GM12878 (cell line): ENCODE results near the gene TMPRSS9. TPM values are rescaled to one million over a fixed set of nuclear protein-coding genes. Genes with fewer than 3 reads are reported as not detected.

Experiments
- ATAC-seq: fragments of 200-7000 bp; cut with Tn5 transposase; 3 replicates; pipeline ENCODE4 v1.9.1; 2020; ENCODE audit warnings: mild to moderate bottlenecking, moderate library complexity
- BruUV-seq: library from RNA; stranded (reverse); fragments of 400-500 nt; replicated peaks from 2 replicates; lab custom pipeline; 2021; lab: Mats Ljungman, UMichigan
- CTCF ChIA-PET: fragments of 300-600 bp; sonication (Branson Sonifier 250); formaldehyde crosslinking; extraction: SDS; loops from one replicate; lab custom pipeline; 2021; ENCODE audit warnings: inconsistent platforms; lab: Yijun Ruan, JAX
- POLR2A ChIA-PET: fragments of 350-600 bp; formaldehyde crosslinking; extraction: SDS; loops from one replicate; lab custom pipeline; 2021; ENCODE audit warnings: inconsistent platforms; lab: Charles Lee
- RAD21 ChIA-PET: fragments of 300-600 bp; sonication (Branson Sonifier 250); formaldehyde crosslinking; loops from one replicate; lab custom pipeline; 2023; ENCODE audit warnings: antibody characterized with exemption; ENCODE audit not compliant: unreplicated experiment; lab: Charles Lee
- SMC1A ChIA-PET: fragments of 300-600 bp; sonication (Branson Sonifier 250); formaldehyde crosslinking; loops from one replicate; lab custom pipeline; 2023; ENCODE audit not compliant: unreplicated experiment, uncharacterized antibody; lab: Charles Lee
- DNase-seq: peaks from one replicate; pipeline ENCODE4 v3.0.0-alpha.2; 2011; ENCODE audit warnings: low read depth, low spot score
- FAIRE-seq: peaks from 3 replicates; lab custom pipeline; 2011; peaks lifted over from hg19 to GRCh38; lab: Jason Lieb, UNC
- H2AFZ ChIP-seq: 2 replicates; pipeline ENCODE4 v1.6.0; 2011; ENCODE audit warnings: low read depth, low read length, control low read depth; ENCODE audit not compliant: control insufficient read depth
- H3K27ac ChIP-seq: 2 replicates; pipeline ENCODE4 v1.5.1; 2011; ENCODE audit warnings: control low read depth; ENCODE audit not compliant: control insufficient read depth, insufficient read depth
- H3K27me3 ChIP-seq, 2 experiments: replicated peaks in 1 of 2; 2 replicates each; pipeline versions ENCODE4 v1.6.0 to v1.6.1; 2011; ENCODE audit warnings: low read length in 1 of 2; ENCODE audit not compliant: control insufficient read depth in 2 of 2, insufficient read depth in 2 of 2
- H3K36me3 ChIP-seq, 2 experiments: 2 replicates each; pipeline ENCODE4 v1.5.1; 2011; ENCODE audit warnings: low read length in 1 of 2; ENCODE audit not compliant: control insufficient read depth in 2 of 2, insufficient read depth in 2 of 2
- H3K4me1 ChIP-seq: 2 replicates; pipeline ENCODE4 v1.6.1; 2011; ENCODE audit warnings: mild to moderate bottlenecking, low read length, moderate library complexity, mixed read lengths; ENCODE audit not compliant: control insufficient read depth, insufficient read depth
- H3K4me2 ChIP-seq: 2 replicates; pipeline ENCODE4 v1.6.0; 2011; ENCODE audit warnings: control low read depth; ENCODE audit not compliant: control insufficient read depth, insufficient read depth
- H3K4me3 ChIP-seq: fragments of 200-600 bp; sonication (generic); 2 replicates; pipeline ENCODE4 v1.5.1; 2016
- H3K79me2 ChIP-seq: 2 replicates; pipeline ENCODE4 v1.6.0; 2011; ENCODE audit warnings: low read length; ENCODE audit not compliant: control insufficient read depth, insufficient read depth
- H3K9ac ChIP-seq: 2 replicates; pipeline ENCODE4 v1.8.0; 2011; ENCODE audit warnings: low read length, control low read depth, mixed read lengths; ENCODE audit not compliant: control insufficient read depth, insufficient read depth
- H3K9me3 ChIP-seq: replicated peaks from 3 replicates; pipeline ENCODE4 v1.5.1; 2011; ENCODE audit warnings: mild to moderate bottlenecking, low read length; ENCODE audit not compliant: control insufficient read depth, insufficient read depth
- H4K20me1 ChIP-seq: 2 replicates; pipeline ENCODE4 v1.6.0; 2011; ENCODE audit not compliant: control insufficient read depth, insufficient read depth
- BMI1 ChIP-seq: fragments of 450-650 bp; IDR thresholded peaks from 2 replicates; pipeline ENCODE4 v1.6.1; 2016; ENCODE audit warnings: mild to moderate bottlenecking, moderate library complexity, borderline replicate concordance
- CBX5 ChIP-seq: sonication (generic); IDR thresholded peaks from 2 replicates; pipeline ENCODE4 v1.6.1; 2016; ENCODE audit warnings: low read depth, moderate library complexity, mild to moderate bottlenecking, inconsistent platforms
- EGR1 ChIP-seq, 2 experiments: IDR thresholded peaks; 1 replicate in 1 of 2; 2 replicates in 1 of 2; pipeline ENCODE4 v1.6.1; 2011 to 2012; ENCODE audit warnings: low read depth in 2 of 2, low read length in 2 of 2, borderline replicate concordance in 1 of 2, mild to moderate bottlenecking in 1 of 2, moderate library complexity in 1 of 2
- HDAC2 ChIP-seq: fragments of 200-600 bp; sonication (generic); IDR thresholded peaks from 2 replicates; pipeline ENCODE4 v1.6.1; 2017
- MYC ChIP-seq: IDR thresholded peaks from 2 replicates; pipeline ENCODE4 v1.6.1; 2011; ENCODE audit warnings: mild to moderate bottlenecking, low read length, moderate library complexity, inconsistent platforms; ENCODE audit not compliant: insufficient read depth, insufficient replicate concordance, insufficient read length, severe bottlenecking
- POLR2A ChIP-seq: IDR thresholded peaks from 2 replicates; pipeline ENCODE4 v1.6.1; 2011; ENCODE audit warnings: low read depth, mild to moderate bottlenecking, low read length
- POLR2AphosphoS2 ChIP-seq: IDR thresholded peaks from 2 replicates; pipeline ENCODE4 v1.6.1; 2011; ENCODE audit warnings: low read depth, mild to moderate bottlenecking, low read length, improper control_type of control experiment, moderate library complexity
- SMAD1 ChIP-seq: fragments of 450-650 bp; IDR thresholded peaks from 2 replicates; pipeline ENCODE4 v1.6.1; 2018; ENCODE audit warnings: mild to moderate bottlenecking, low read depth; ENCODE audit not compliant: partially characterized antibody
- WGBS: methylation state at CpG from one replicate; pipeline ENCODE4 v1.1.6; 2016; ENCODE audit warnings: low lambda C conversion rate; ENCODE audit not compliant: insufficient replicate concordance, insufficient coverage; ENCODE audit errors: missing lambda C conversion rate; 5-methylcytosine and 5-hydroxymethylcytosine counted together
- in situ Hi-C: fragments of 300-500 bp; cut with MboI; formaldehyde crosslinking; loops from 9 replicates; pipeline ENCODE4 v1.14.3; 2018; ENCODE audit warnings: mixed read lengths
- intact Hi-C: fragments of 100-400 bp; cut with micrococcal nuclease; formaldehyde crosslinking; loops from one replicate; pipeline ENCODE4 v1.14.2; 2022; ENCODE audit not compliant: unreplicated experiment
- polyA plus RNA-seq, 11 experiments: library from polyadenylated mRNA; depleted of rRNA in 4 of 11; unstranded in 6 of 11; stranded (reverse) in 5 of 11; fragments of >200 nt; fragmentation: Nextera tagmentation in 4 of 11; fragmentation: Illumina TruSeq in 1 of 11; extraction: Ambion mirVana in 4 of 11; extraction: Trizol in 1 of 11; gene quantifications; 1 replicate in 1 of 11; 2 replicates in 10 of 11; pipeline versions ENCODE4 v1.2.1 to v1.2.3, GENCODE V29; 2011 to 2016; ENCODE audit warnings: inconsistent platforms in 2 of 11, missing spikeins in 2 of 11, low read depth in 1 of 11
- total RNA-seq, 4 experiments: library from RNA; depleted of rRNA in 3 of 4; stranded (reverse); fragments of >200 nt in 3 of 4; fragmentation: Illumina TruSeq in 1 of 4; extraction: Trizol in 1 of 4; gene quantifications; 2 replicates each; pipeline versions ENCODE4 v1.2.1 to v1.2.3, GENCODE V29; 2013 to 2021
- TF ChIP-seq, protein P1 (sequence below): IDR thresholded peaks from 2 replicates; pipeline ENCODE4 v1.6.1; 2011; ENCODE audit warnings: borderline replicate concordance, low read depth, mild to moderate bottlenecking, moderate library complexity, low read length; ENCODE audit not compliant: insufficient read depth, poor library complexity, severe bottlenecking

TMPRSS9 gene
- total and polyA plus RNA-seq, 10 of the 15 experiments (the other 5 are each of a cell fraction or from before 2014, with no cell fraction given): 0.24 TPM; not detected in 9

DNA sequence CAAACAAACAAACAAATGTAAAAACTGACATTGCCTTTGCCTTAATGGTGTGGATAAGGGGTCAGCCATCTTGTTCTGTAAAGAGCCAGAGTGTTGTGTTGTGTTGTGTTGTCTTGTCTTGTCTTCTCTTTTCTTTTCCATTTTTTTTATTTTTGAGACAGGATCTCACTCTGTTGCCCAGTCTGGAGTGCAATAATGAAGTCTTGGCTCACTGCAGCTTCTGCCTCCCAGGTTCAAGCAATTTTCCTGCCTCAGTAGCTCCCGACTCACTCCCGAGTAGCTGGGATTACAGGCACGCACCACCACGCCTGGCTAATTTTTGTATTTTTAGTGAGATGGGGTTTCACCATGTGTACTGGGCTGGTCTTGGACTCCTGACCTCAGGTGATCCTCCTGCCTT lies 39.5 kb downstream of the TMPRSS9 start:
- Histone ChIP-seq H4K20me1 (no peaks in the 10 kb centered on the region), H3K27me3 (no peaks in the 10 kb centered on the region), H3K36me3 (no peaks in the 10 kb centered on the region), H3K79me2 (no peaks in the 10 kb centered on the region), H3K27ac (no peak overlapping the region), H2AFZ (no peak overlapping the region), H3K4me3 (no peak overlapping the region), H3K4me1 (peaks cover 3% of the 10 kb centered on the region), H3K9me3 (no peaks in the 10 kb centered on the region), H3K9ac (no peak overlapping the region), H3K4me2 (no peak overlapping the region)
- ChIA-PET RAD21 (no interaction called here), POLR2A (interaction anchor here (0.5 kb wide), 1 partner anchor 17 kb away, joined by 3 read pairs; no protein-coding TSS in a partner anchor), CTCF (interaction anchor here (0.6 kb wide), 1 partner anchor 246 kb away, joined by 3 read pairs; no protein-coding TSS in a partner anchor), SMC1A (interaction anchor here (1.2 kb wide), 1 partner anchor 57 kb away, joined by 3 read pairs; the partner anchor contains the start of gene LMNB2)
- in situ Hi-C loops: no loop called here
- BruUV-seq: no TSS peak
- no peak for ATAC-seq
- 100% methylated on average over 4 of the region's 4 CpGs for WGBS
- no peak for TF ChIP-seq MYC
- TF ChIP-seq, protein P1, sequence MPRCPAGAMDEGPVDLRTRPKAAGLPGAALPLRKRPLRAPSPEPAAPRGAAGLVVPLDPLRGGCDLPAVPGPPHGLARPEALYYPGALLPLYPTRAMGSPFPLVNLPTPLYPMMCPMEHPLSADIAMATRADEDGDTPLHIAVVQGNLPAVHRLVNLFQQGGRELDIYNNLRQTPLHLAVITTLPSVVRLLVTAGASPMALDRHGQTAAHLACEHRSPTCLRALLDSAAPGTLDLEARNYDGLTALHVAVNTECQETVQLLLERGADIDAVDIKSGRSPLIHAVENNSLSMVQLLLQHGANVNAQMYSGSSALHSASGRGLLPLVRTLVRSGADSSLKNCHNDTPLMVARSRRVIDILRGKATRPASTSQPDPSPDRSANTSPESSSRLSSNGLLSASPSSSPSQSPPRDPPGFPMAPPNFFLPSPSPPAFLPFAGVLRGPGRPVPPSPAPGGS: no peak
- TF ChIP-seq BMI1: no peak
- no peak for FAIRE-seq
- intact Hi-C loops: loop anchor here (10.0 kb wide), 1 partner anchor 215 kb away; no protein-coding TSS in a partner anchor
- DNase-seq: no peak

DNA sequence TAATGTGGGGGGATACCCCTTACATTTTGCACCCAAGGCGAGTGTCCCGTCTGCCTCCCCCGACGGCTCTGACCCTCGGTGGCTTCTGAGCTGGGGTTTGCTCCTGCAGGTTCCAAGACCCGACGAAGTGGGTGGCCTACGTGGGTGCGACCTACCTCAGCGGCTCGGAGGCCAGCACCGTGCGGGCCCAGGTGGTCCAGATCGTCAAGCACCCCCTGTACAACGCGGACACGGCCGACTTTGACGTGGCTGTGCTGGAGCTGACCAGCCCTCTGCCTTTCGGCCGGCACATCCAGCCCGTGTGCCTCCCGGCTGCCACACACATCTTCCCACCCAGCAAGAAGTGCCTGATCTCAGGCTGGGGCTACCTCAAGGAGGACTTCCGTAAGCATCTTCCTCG lies 48.2 kb downstream of the TMPRSS9 start:
- no peak for FAIRE-seq
- SMC1A ChIA-PET: no interaction called here
- CTCF ChIA-PET: interaction anchor here (1.7 kb wide), 1 partner anchor 229 kb away, joined by 4 read pairs; no protein-coding TSS in a partner anchor
- Histone ChIP-seq H2AFZ (no peak overlapping the region), H4K20me1 (no peaks in the 10 kb centered on the region), H3K79me2 (no peaks in the 10 kb centered on the region), H3K9me3 (no peaks in the 10 kb centered on the region; the same call in 2 of the 3 replicates), H3K27ac (no peak overlapping the region), H3K36me3 (no peaks in the 10 kb centered on the region), H3K9ac (no peak overlapping the region), H3K4me1 (no peaks in the 10 kb centered on the region), H3K27me3 (no peaks in the 10 kb centered on the region), H3K4me2 (no peak overlapping the region), H3K4me3 (no peak overlapping the region)
- DNase-seq: no peak
- in situ Hi-C loops (no loop called here), intact Hi-C loops (no loop called here)
- RAD21 ChIA-PET: interaction anchor here (1.3 kb wide), 1 partner anchor 228 kb away, joined by 3 read pairs; no protein-coding TSS in a partner anchor
- TF ChIP-seq CBX5 (no peak), POLR2AphosphoS2 (no peak), POLR2A (peak; percentile 18; the same call in 1 of the 2 replicates), HDAC2 (no peak), SMAD1 (no peak), EGR1 (IDR thresholded peaks at IDR 0.05; ENCODE audit: borderline replicate concordance in 1 of 2, low read depth in 2 of 2, low read length in 2 of 2) (no peak)
- POLR2A ChIA-PET: no interaction called here
- WGBS: 75% methylated on average over 25 of the region's 25 CpGs
- BruUV-seq: no TSS peak
- ATAC-seq: no peak
